Astrocyte (in vitro differentiated cells and primary cell): ENCODE data around the gene CACNA1F.

Experiments used
- CTCF ChIP-seq: IDR thresholded peaks from 2 replicates; pipeline ENCODE4 v1.5.1; 2011; ENCODE audit warnings: low read depth, mild to moderate bottlenecking, inconsistent platforms, low read length, moderate library complexity; ENCODE audit not compliant: insufficient read depth
- EZH2 ChIP-seq: IDR thresholded peaks from 2 replicates; pipeline ENCODE4 v1.6.1; 2012; ENCODE audit warnings: mild to moderate bottlenecking, low read length, inconsistent platforms; ENCODE audit not compliant: insufficient read depth

- TF ChIP-seq CTCF: no peak
- no peak for TF ChIP-seq EZH2
Measured at GRCh38 chrX:49214416-49214815, 18.7 kb downstream of the CACNA1F start.
